Stimulated activated CD8-positive, alpha-beta memory T cell treated with anti-CD3 and anti-CD28 coated beads, Interleukin-7, amount 100 ng/mL, for 48 hours (primary cell): Measurements from ENCODE around the gene SSNA1.
"Not testable (repeated sequence)": the region's sequence is repeated elsewhere in the genome, so short reads cannot be mapped to it uniquely, and the experiment has no call there.

Source experiments
- DNase-seq, 2 donors: peaks; one replicate each; pipeline ENCODE4 v3.0.0-alpha.2; 2020; ENCODE audit warnings: low read depth in 1 of 2; ENCODE audit errors: extremely low read depth in 1 of 2

Gene SSNA1

DNA sequence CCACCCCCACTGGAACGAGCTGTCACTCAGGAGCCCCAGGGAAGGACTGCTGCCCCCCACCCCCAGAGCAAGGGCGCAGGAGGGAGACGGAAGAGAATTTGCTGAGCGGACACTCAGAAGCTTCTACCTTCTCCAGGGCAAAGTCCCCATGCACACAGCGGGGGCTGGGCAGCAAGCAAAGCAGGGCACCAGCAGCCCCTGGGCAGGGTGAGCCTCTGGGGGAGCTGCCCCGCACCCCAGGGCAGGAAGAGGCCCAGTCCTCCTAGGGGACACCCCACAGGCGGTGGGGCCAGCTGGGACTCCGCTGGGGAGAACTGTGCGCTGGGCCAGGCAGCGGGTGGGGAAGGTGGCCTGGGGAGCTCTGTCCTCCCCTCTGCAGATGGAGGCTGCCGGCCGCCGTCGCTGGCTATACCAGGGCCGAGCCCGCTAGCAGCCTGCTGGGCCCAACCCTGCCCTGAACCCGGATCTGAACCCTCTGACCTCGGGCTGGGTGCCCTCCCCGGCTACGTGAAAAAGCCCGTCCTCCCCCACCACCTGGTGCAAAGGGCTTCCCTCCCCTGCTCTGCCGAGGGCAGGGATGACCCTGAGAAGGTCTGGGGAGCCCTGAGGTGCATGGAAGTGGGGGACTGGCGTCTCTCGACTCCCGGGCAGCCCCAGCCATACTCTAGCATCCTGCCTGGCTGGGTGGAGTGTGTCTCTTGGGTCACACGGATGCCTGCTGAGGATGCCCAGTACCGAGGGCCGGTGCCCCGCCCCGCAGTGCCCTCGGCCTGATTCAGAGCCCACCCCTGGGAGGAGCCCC, 41.6 kb downstream of the SSNA1 start:
- DNase-seq = no peak

DNA sequence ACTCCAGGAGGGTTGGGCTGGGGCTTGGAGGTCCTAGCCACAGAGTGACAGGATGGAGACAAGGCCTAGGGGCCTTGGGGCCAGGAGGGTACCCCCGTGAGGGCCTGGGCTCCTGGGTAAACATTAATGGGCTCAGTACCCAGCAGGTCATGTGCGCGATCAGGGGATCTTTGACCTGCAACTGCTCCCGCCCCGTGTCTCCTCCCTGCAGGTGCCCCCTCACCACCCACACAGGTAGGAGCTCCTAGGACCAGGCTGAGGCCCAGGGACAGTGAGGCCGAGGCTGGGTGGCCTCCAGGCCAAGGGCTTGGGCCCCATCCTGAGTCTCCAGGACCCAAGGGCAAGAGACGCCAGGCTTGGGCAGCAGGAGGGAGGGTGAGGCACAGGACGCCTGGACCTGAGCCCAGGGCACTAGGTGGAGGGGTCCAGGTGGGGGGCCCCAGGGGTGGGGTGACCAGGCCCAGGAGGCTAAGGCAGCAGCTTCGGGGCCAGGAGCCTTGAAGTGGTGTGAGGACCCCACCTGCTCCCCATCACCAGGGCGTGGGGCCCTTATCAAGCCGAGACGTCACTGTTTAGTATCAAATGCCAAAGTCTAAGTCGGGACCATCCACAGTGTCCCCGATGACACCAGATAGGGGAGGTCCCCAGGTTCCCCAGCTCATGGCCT, 42.4 kb downstream of the SSNA1 start, which contains the start of gene SLC34A3:
SLC34A3 (plus strand) TSS at position 197 of the 667 bp plus-strand sequence. CDS start 802 bp downstream, outside the sequence.
- DNase-seq = no peak

DNA sequence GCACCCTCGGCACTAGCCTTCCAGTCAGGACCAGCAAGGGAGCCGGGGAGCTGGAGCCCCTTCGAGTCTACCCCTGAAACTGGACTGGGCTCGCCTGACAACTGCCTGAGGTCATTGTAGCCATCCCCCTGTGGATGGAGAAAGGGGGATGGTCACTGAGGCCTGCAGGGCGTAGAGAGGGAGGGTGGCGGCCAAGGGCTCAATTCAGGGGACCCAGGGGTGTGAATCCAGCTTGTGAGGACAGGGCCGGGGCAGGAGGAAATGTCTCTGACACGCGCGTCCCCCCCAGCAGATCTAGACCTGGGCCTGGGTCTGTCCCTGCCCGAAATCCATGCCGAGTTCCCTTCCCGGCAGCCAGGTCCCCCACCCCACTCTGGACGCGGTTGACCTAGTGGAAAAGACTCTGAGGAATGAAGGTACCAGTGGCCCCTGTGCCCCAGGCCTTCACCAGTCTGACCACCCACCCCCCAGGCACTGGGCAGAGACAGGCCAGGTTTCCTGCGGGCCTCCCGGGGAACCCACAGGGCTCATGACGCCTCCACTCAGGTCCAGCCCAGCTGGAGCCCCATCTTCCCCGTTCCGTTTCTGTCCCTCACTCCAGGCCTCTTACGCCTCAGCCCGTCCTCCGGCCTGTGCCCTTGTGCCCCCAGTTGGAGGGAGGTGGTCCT, 43.0 kb downstream of the SSNA1 start:
- no peak for DNase-seq

DNA sequence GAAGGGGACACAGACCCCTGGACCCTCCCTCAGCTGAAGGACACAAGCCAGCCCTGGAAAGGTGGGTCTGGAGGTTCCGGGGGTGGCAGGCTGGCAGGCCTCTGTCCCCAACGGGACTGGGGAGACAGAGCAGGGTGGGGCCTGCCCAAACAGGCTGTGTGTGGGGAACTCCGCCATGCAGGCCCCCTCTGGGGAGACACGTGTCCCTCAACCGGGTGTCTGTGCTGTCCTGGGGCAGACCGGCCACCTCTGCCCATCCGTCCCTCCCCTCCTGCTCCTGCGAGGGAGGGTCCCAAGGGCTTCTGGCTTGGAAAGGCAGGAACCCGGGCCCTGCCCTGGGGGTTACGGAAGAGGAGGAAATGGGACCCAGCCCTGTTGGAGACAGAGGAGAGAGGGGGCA, 43.6 kb downstream of the SSNA1 start:
- DNase-seq = no peak

DNA sequence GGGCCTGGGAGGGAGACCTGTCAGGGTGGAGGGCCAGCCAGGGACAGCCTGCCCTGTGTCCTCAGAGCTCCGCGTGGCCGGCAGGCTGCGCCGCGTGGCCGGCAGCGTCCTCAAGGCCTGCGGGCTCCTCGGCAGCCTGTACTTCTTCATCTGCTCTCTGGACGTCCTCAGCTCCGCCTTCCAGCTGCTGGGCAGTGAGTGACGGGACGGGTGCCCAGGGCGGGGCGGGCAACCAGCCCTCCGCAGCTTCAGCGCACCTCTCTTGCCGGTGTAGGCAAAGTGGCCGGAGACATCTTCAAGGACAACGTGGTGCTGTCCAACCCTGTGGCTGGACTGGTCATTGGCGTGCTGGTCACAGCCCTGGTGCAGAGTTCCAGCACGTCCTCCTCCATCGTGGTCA, 44.0 kb downstream of the SSNA1 start:
- no peak for DNase-seq

DNA sequence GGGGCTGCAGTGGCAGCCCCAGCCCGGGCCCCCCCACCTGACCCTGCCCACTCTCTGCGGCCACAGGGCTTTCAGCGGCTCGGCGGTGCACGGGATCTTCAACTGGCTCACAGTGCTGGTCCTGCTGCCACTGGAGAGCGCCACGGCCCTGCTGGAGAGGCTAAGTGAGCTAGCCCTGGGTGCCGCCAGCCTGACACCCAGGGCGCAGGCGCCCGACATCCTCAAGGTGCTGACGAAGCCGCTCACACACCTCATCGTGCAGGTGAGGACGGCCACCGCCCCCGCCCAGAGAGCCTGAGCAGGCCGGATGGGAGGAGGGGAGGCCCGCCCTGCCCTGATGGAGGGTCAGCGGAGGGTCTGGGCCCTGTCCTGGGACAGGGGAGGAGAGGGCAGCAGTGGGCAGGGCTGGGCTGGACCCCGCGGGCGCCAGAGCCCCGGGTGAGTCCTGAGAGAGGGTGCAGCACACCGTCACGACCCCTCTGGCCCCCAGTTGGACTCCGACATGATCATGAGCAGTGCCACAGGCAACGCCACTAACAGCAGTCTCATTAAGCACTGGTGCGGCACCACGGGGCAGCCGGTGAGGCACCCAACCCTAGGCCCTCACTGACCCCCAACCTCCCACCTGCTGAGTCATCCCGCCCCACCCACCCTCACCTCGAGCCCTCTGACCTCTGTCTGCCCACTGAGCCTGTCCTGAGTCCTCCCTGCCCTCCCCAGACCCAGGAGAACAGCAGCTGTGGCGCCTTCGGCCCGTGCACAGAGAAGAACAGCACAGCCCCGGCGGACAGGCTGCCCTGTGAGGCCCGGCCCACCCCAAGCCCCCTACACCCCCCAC, 44.9 kb downstream of the SSNA1 start:
- no peak for DNase-seq

DNA sequence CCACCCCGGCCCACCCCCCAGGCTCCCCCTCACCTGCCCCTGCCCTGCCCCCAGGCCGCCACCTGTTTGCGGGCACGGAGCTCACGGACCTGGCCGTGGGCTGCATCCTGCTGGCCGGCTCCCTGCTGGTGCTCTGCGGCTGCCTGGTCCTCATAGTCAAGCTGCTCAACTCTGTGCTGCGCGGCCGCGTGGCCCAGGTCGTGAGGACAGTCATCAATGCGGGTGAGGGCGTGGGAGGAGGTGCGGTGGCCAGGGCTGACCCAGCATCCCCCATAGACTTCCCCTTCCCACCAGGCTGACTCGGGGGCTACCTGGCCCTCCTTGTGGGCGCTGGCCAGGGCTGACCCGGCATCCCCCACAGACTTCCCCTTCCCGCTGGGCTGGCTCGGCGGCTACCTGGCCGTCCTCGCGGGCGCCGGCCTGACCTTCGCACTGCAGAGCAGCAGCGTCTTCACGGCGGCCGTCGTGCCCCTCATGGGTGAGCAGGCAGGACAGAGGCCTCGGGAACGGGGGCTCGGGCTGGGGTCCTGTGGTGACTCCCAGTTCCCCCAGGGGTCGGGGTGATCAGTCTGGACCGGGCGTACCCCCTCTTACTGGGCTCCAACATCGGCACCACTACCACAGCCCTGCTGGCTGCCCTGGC, 45.7 kb downstream of the SSNA1 start:
- DNase-seq = no peak

DNA sequence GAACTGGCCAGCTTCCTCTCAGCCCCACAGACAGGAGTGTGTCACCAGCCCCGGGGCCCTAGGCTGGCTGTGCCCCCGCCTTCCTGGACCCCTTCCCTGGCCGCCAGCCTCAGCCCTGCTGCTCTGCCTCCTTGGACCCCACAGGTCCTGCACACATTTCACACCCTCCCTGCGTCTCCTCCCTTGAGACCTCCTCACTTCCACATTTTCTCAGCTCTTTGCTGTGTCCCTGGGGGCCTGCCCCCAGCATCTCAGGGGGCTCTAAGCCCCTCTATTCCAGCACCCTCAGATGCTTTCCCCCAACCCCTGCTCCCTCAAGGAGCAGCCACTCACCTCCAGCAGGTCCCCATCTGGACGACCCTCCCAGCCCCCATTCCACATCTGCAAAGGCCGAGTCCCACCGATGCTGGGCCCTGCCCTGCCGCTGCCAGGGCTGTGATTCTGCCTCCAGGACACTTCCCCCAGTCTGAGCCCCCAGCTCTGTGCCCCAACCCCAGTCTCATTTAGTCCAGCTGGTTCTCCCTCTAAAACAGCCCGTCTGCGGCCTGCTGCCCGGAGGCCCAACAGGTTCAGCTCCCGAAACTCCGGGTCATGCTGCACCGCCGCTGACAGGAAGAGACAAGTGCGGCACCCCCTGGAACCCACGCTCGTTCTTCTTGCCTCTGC, 46.4 kb downstream of the SSNA1 start:
- no peak for DNase-seq

DNA sequence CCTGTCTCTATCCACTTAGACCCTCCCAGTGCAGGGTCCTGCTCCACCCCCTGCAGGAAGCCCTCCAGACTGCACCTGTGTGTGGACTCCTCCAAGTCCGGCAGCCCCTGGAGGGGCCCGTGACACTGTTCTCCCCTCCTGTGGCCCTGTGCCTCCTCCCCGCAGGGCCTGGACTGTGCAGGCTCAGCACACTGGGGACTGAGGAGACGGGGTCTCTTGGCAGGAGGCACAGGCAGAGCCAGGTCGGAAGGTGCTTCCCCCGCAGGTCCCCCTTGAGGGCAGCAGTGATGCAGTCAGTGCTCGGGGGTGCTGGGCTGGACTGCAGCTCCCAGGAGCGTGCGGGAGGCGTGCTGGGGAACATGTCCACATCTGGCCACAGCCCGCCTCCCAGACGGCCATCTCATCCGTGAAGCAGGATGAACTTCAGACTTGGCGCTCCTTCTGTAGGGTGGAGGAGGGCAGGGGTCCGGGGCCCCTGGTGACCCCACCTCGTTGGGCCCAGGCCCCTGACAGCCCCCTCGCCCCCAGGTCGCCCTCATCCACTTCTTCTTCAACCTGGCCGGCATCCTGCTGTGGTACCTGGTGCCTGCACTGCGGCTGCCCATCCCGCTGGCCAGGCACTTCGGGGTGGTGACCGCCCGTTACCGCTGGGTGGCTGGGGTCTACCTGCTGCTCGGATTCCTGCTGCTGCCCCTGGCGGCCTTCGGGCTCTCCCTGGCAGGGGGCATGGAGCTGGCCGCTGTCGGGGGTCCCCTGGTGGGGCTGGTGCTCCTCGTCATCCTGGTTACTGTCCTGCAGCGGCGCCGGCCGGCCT, 47.2 kb downstream of the SSNA1 start:
- DNase-seq = no peak

DNA sequence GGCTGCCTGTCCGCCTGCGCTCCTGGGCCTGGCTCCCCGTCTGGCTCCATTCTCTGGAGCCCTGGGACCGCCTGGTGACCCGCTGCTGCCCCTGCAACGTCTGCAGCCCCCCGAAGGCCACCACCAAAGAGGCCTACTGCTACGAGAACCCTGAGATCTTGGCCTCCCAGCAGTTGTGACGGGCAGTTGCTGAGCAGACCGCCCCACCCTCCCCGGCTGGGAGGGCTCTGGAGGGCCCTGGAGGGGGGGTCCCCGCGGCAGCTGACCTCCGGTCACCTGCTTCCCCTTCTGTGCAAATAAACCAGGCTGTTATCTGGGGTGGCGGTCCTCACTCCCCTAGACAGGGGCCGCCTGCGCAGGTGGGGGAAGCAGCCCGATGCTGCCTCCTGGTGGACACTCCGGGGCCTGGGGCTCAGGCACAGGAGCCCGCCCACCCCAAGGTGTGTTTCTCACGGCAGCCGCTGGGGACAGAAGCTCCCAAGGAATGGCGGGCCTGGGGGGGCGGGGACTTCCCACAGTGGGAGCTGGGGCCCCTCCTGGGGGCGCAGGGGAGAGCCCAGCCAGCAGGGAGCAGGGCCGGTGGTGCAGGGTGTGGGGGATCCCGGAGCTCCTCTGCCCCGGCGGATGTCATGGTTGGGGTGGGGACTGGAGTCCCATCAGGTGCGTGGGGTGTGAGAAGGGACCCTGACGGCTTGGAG, 47.9 kb downstream of the SSNA1 start:
- DNase-seq = peak; percentile 83 to 89

DNA sequence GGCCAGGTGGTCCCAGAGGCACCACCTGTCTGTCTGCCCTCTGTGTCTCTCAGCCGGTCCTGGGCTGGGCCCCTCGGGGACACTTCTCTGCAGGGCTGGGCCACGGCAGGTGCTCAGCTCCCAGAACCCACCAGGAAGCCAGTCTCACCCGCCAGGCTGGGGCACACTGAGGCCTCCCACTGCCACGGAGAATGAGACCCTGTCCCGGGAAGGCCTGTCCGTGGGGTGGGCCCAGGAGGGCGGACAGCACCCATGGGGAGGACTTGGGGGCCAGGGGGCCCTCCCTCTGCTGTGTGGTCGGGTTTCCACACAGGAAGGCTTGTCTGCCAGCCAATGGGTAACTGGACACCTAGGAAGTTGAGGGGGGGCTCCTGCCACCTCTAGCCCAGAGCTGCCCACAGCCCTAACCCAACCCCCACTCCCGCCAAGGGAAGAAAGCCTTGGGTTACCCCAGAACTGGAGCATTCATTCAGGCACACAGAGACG, 48.5 kb downstream of the SSNA1 start:
- no peak for DNase-seq

DNA sequence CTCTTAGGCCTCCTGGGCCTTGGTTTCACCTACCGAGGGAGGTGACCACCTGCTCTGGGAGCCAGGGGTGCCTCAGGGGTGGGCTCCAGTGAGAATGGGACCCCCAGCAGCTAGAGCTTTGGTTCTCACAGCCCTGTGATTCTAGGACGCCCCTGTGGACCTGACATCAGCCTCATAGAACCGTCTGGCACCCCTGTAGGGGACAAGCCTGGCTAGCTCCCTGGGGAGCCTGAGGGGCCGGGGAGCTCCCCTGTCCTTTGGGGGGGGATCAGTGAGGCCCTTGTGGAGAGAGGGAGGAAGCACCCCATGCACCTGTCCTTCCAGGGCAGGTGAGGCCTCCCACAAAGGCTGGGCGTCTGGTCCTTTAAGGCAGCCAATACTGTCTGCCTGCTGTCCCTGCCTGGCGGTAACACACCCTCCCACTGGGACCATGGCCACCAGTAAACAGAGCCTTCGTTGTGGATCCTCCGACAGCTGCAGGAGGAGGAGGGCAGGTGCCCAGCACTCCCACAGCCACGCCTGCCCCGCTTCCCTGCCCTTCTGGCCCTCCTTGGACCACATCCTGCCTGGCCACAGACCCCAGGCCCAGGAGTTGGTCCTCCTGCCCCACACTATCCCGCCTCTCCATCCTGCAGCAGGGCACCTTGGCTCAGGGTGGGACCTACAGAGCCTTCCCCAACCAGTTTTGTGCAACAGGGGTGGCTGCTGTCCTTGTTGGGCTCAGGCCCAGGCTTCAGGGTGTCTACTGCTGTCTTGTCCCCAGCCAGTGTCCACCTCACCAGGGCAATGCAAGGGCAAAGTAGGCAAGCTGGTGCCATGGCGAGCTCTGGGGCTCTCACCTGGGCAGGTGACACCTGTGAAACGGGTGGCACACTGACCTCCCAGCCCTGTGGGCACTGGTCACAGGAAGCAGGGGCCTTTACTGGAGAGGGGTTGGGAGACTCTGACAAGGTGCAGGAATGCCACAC, 49.6 kb downstream of the SSNA1 start:
- no peak for DNase-seq

DNA sequence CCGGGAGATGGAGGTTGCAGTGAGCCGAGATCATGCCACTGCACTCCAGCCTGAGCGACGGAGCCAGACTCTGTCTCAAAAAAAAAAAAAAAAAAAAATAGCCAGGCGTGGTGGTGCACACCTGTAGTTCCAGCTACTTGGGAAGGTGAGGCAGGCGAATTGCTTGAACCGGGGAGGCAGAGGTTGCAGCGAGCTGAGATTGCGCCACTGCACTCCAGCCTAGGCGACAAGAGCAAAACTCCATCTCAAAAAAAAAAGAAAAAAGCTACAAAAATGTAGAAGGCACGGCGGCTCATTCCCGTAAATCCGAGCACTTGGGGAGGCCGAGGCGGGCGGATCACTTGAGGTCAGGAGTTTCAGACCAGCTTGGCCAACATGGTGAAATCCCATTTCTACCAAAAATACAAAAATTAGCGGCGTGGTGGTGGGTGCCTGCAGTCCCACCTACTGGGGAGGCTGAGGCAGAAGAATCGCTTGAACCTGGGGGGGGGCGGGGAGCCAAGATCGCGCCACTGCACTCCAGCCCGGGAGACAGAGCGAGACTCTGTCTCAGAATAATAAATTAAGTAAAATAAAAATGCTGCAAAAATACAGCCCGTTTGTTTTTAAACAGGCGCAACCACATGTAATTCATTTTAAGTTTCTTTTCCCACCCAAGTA, 51.2 kb downstream of the SSNA1 start:
- DNase-seq = not testable (repeated sequence)
